Spleen (tissue), 11 donors: Measurements from ENCODE around the gene KCMF1. TPM values are rescaled to one million over a fixed set of nuclear protein-coding genes. Genes with fewer than 3 reads are reported as not detected.

ENCODE experiments used
- DNase-seq: peaks from one replicate; pipeline ENCODE4 v3.0.0-alpha.2; 2020
- H3K27ac ChIP-seq, 8 donors: fragments of 200-600 bp; sonication (generic) in 7 of 8; 1 replicate in 4 of 8; 2 replicates in 4 of 8; pipeline versions ENCODE4 v1.5.0 to v1.8.0; 2016 to 2021; ENCODE audit warnings: inconsistent platforms in 4 of 8, mild to moderate bottlenecking in 4 of 8, moderate library complexity in 1 of 8
- H3K27me3 ChIP-seq, 7 donors: fragments of 200-600 bp; sonication (generic) in 6 of 7; replicated peaks in 1 of 7; 1 replicate in 4 of 7; 2 replicates in 3 of 7; pipeline versions ENCODE4 v1.5.0 to v1.8.0; 2016 to 2021; ENCODE audit warnings: inconsistent platforms in 3 of 7, mild to moderate bottlenecking in 1 of 7
- H3K36me3 ChIP-seq, 6 donors: fragments of 200-600 bp; sonication (generic) in 5 of 6; 1 replicate in 4 of 6; 2 replicates in 2 of 6; pipeline versions ENCODE4 v1.5.0 to v1.8.0; 2016 to 2021; ENCODE audit warnings: inconsistent platforms in 2 of 6
- H3K4me1 ChIP-seq, 6 donors: fragments of 200-600 bp; sonication (generic) in 5 of 6; 1 replicate in 3 of 6; 2 replicates in 3 of 6; pipeline versions ENCODE4 v1.5.0 to v1.8.0; 2016 to 2021; ENCODE audit warnings: inconsistent platforms in 3 of 6
- H3K4me3 ChIP-seq, 8 donors: fragments of 200-600 bp; sonication (generic) in 7 of 8; 1 replicate in 4 of 8; 2 replicates in 4 of 8; pipeline versions ENCODE4 v1.5.0 to v1.8.0; 2016 to 2021; ENCODE audit warnings: inconsistent platforms in 4 of 8, mild to moderate bottlenecking in 4 of 8, moderate library complexity in 2 of 8
- H3K9me3 ChIP-seq, 8 donors: fragments of 200-600 bp; sonication (generic) in 7 of 8; 1 replicate in 4 of 8; 2 replicates in 4 of 8; pipeline versions ENCODE4 v1.5.0 to v1.8.0; 2016 to 2021; ENCODE audit warnings: inconsistent platforms in 4 of 8
- CTCF ChIP-seq, 11 experiments: fragments of 200-600 bp in 7 of 11; fragments of 450-650 bp in 4 of 11; sonication (generic) in 4 of 11; IDR thresholded peaks in 8 of 11; conservative IDR thresholded peaks in 3 of 11; 1 replicate in 7 of 11; 2 replicates in 4 of 11; pipeline versions ENCODE4 v1.4.0 to v1.8.0; 2016 to 2021; ENCODE audit warnings: antibody characterized with exemption in 11 of 11, inconsistent platforms in 4 of 11, mild to moderate bottlenecking in 1 of 11
- POLR2A ChIP-seq, 3 donors: fragments of 450-650 bp; IDR thresholded peaks; one replicate each; pipeline ENCODE4 v1.5.1; 2017; ENCODE audit warnings: antibody characterized with exemption in 3 of 3, mild to moderate bottlenecking in 1 of 3
- POLR2AphosphoS5 ChIP-seq, 3 donors: sonication (generic); formaldehyde crosslinking; IDR thresholded peaks; one replicate each; pipeline ENCODE4 v1.5.1; 2017; ENCODE audit warnings: antibody characterized with exemption in 3 of 3
- WGBS, 5 donors: extraction: QIAGEN DNeasy Blood & Tissue Kit in 3 of 5; methylation state at CpG; one replicate each; pipeline versions ENCODE4 v1.1.5 to v1.1.7; 2013 to 2018; 5-methylcytosine and 5-hydroxymethylcytosine counted together
- intact Hi-C: fragments of 100-400 bp; cut with DNase I; formaldehyde crosslinking; loops from one replicate; pipeline ENCODE4 v1.15.0; 2023; ENCODE audit warnings: low total_unique reads
- polyA plus RNA-seq, 3 donors: library from polyadenylated mRNA; stranded (reverse); fragments of 200-250 nt; gene quantifications; one replicate each; pipeline ENCODE4 v1.2.1, GENCODE V29; 2013
- total RNA-seq, 7 donors: library from RNA; depleted of rRNA in 3 of 7; stranded (reverse); fragments of >200 nt in 3 of 7; fragmentation: NEBNext Ultra II Directional in 4 of 7; extraction: Animal tissue kit (Norgen Biotek cat#: 25700) in 4 of 7; gene quantifications; one replicate each; pipeline versions ENCODE4 v1.1.0 to v1.2.1, GENCODE V29; 2016 to 2021
- donor health status: healthy with polysubstance abuse.
- donor health status: DM: no; HTN: no; CAD: no; lungs with moderate emphysema.
- donor health status: DM: no; HTN: no; CAD: no.
- donor health status: Bipolar disorder and iron deficiency.
- donor health status: healthy.
- donor health status: DM: no; HTN: no; CAD: no.
- donor health status: DM: yes; HTN: yes; CAD: no.

KCMF1 gene
- total and polyA plus RNA-seq, 10 donors = 15.9 to 68.1 (median 46.9) TPM

- WGBS, 5 donors = 82 to 89% (median 86%) methylated on average over 6 of the region's 6 CpGs
- H3K27me3 ChIP-seq = no peaks in the 10 kb centered on the region
- peaks cover 0 to 53% (median 3%) of the 10 kb centered on the region in 6 donors for H3K4me1 ChIP-seq
- intact Hi-C loops = no loop called here
- H3K4me3 ChIP-seq = no peak overlapping the region
- H3K36me3 ChIP-seq = peaks cover 2 to 66% (median 45%) of the 10 kb centered on the region in 6 donors
- TF ChIP-seq POLR2A (IDR thresholded peaks at IDR 0.05) (no peak), CTCF (IDR thresholded peaks at IDR 0.05 in 8 of 11, conservative IDR thresholded peaks at IDR 0.05 in 3 of 11) (no peak), POLR2AphosphoS5 (IDR thresholded peaks at IDR 0.05) (no peak)
- DNase-seq = no peak
- H3K9me3 ChIP-seq = no peaks in the 10 kb centered on the region
- peak overlapping the region in 2 of 8 donors; percentile 0 to 15 for H3K27ac ChIP-seq
Observed at GRCh38 chr2:85053802-85054201, 82.8 kb downstream of the KCMF1 start.

GRCh38 chr2:85057226-85057962, 86.4 kb downstream of the KCMF1 start:
- DNase-seq = no peak
- TF ChIP-seq POLR2A (IDR thresholded peaks at IDR 0.05) = no peak
- WGBS, 5 donors = 61 to 72% (median 63%) methylated on average over 15 of the region's 15 CpGs

GRCh38 chr2:85061896-85062295, 90.9 kb downstream of the KCMF1 start:
- intact Hi-C loops = no loop called here
- H3K4me1 ChIP-seq = peaks cover 0 to 21% (median 5%) of the 10 kb centered on the region in 6 donors
- no peaks in the 10 kb centered on the region for H3K9me3 ChIP-seq
- H3K4me3 ChIP-seq = no peak overlapping the region
- H3K36me3 ChIP-seq = no peaks in the 10 kb centered on the region
- H3K27ac ChIP-seq = no peak overlapping the region
- H3K27me3 ChIP-seq = peaks cover 0 to 24% (median 0%) of the 10 kb centered on the region in 7 donors
- TF ChIP-seq POLR2AphosphoS5 (IDR thresholded peaks at IDR 0.05) (no peak), CTCF (IDR thresholded peaks at IDR 0.05 in 8 of 11, conservative IDR thresholded peaks at IDR 0.05 in 3 of 11) (no peak), POLR2A (IDR thresholded peaks at IDR 0.05) (no peak)
- DNase-seq = no peak
- WGBS, 5 donors = 67 to 85% (median 83%) methylated on average over 2 of the region's 2 CpGs

More at GRCh38 chr2:85057226-85057962, 86.4 kb downstream of the KCMF1 start:
- H3K4me1 ChIP-seq = peaks cover 0 to 53% (median 3%) of the 10 kb centered on the region in 6 donors
- no peak overlapping the region for H3K4me3 ChIP-seq
- no peaks in the 10 kb centered on the region for H3K9me3 ChIP-seq
- no peaks in the 10 kb centered on the region for H3K27me3 ChIP-seq
- peak overlapping the region in 1 of 8 donors; percentile 4 for H3K27ac ChIP-seq
- peaks cover 0 to 30% (median 19%) of the 10 kb centered on the region in 6 donors for H3K36me3 ChIP-seq
- intact Hi-C loops = no loop called here

- Histone ChIP-seq H3K4me3 (no peak overlapping the region), H3K9me3 (no peaks in the 10 kb centered on the region), H3K36me3 (no peaks in the 10 kb centered on the region), H3K27me3 (peaks cover 0 to 24% (median 0%) of the 10 kb centered on the region in 7 donors), H3K27ac (no peak overlapping the region), H3K4me1 (peaks cover 0 to 20% (median 7%) of the 10 kb centered on the region in 6 donors)
- 73 to 83% (median 79%) methylated on average over 6 of the region's 6 CpGs for WGBS, 5 donors
- TF ChIP-seq POLR2A (IDR thresholded peaks at IDR 0.05) (no peak), POLR2AphosphoS5 (IDR thresholded peaks at IDR 0.05) (no peak), CTCF (IDR thresholded peaks at IDR 0.05 in 8 of 11, conservative IDR thresholded peaks at IDR 0.05 in 3 of 11) (no peak)
- intact Hi-C loops = no loop called here
- DNase-seq = no peak
Observed at GRCh38 chr2:85062565-85062964, 91.6 kb downstream of the KCMF1 start.
